ENCODE results near the gene KARS1. TPM values are rescaled to one million over a fixed set of nuclear protein-coding genes. Genes with fewer than 3 reads are reported as not detected.
A peak's percentile ranks its signal among the peaks of the same experiment; 100 is the strongest.

KARS1 gene
- total and polyA plus RNA-seq, 2 donors (not counting 1 experiment from before 2014, with no cell fraction given): 126 to 148 TPM

GRCh38 chr16:75647112-75647491 lies 363 bp downstream of the KARS1 start:
- DNase-seq (ENCODE audit: low read depth in 2 of 2): no peak
- H3K9ac ChIP-seq (ENCODE audit: insufficient read depth, low read length): peak overlapping the region; percentile 94
- peak overlapping the region; percentile 85 for H2AFZ ChIP-seq (ENCODE audit: low read length)
- H4K20me1 ChIP-seq (ENCODE audit: control insufficient read depth, extremely low read depth, insufficient read depth, low read length): no peaks in the 10 kb centered on the region
- H3K36me3 ChIP-seq (ENCODE audit: control insufficient read depth, insufficient read depth, low read length): peaks cover 4% of the 10 kb centered on the region
- peaks cover 94% of the 10 kb centered on the region for H3K79me2 ChIP-seq (ENCODE audit: control insufficient read depth, insufficient read depth, low read length)
- no peaks in the 10 kb centered on the region for H3K9me3 ChIP-seq (ENCODE audit: control insufficient read depth, insufficient read depth, low read depth, low read length)
- TF ChIP-seq CTCF (conservative IDR thresholded peaks at IDR 0.05 in 1 of 2, IDR thresholded peaks at IDR 0.05 in 1 of 2; ENCODE audit: low read depth in 1 of 2, low read length in 2 of 2) (no peak), EZH2 (IDR thresholded peaks at IDR 0.05; ENCODE audit: low read length, missing control alignments) (no peak)
- no peaks in the 10 kb centered on the region for H3K27me3 ChIP-seq (ENCODE audit: control insufficient read depth, insufficient read depth, low read length)
- H3K4me3 ChIP-seq (replicated peaks in 1 of 4; ENCODE audit: control extremely low read depth in 1 of 4, insufficient read depth in 1 of 4, low read depth in 3 of 4, low read length in 4 of 4): peak overlapping the region; percentile 89 to 97 (median 93)
- peak overlapping the region; percentile 92 for H3K27ac ChIP-seq (ENCODE audit: insufficient read depth, low read length)
- no peaks in the 10 kb centered on the region for H3K4me1 ChIP-seq (ENCODE audit: control insufficient read depth, extremely low read depth, insufficient read depth, low read length)
- H3K4me2 ChIP-seq (ENCODE audit: extremely low read depth, insufficient read depth, low read length): peak overlapping the region; percentile 86

GRCh38 chr16:75644240-75645012 lies 3.0 kb downstream of the KARS1 start:
- no peaks in the 10 kb centered on the region for H3K4me1 ChIP-seq (ENCODE audit: control insufficient read depth, extremely low read depth, insufficient read depth, low read length)
- H3K36me3 ChIP-seq (ENCODE audit: control insufficient read depth, insufficient read depth, low read length): peaks cover 8% of the 10 kb centered on the region
- TF ChIP-seq EZH2 (IDR thresholded peaks at IDR 0.05; ENCODE audit: low read length, missing control alignments) (no peak), CTCF (conservative IDR thresholded peaks at IDR 0.05 in 1 of 2, IDR thresholded peaks at IDR 0.05 in 1 of 2; ENCODE audit: low read depth in 1 of 2, low read length in 2 of 2) (no peak)
- no peak overlapping the region for H3K27ac ChIP-seq (ENCODE audit: insufficient read depth, low read length)
- DNase-seq (ENCODE audit: low read depth in 2 of 2): no peak
- H3K9me3 ChIP-seq (ENCODE audit: control insufficient read depth, insufficient read depth, low read depth, low read length): no peaks in the 10 kb centered on the region
- no peak overlapping the region for H2AFZ ChIP-seq (ENCODE audit: low read length)
- no peak overlapping the region for H3K9ac ChIP-seq (ENCODE audit: insufficient read depth, low read length)
- no peaks in the 10 kb centered on the region for H3K27me3 ChIP-seq (ENCODE audit: control insufficient read depth, insufficient read depth, low read length)
- peaks cover 67% of the 10 kb centered on the region for H3K79me2 ChIP-seq (ENCODE audit: control insufficient read depth, insufficient read depth, low read length)
- no peaks in the 10 kb centered on the region for H4K20me1 ChIP-seq (ENCODE audit: control insufficient read depth, extremely low read depth, insufficient read depth, low read length)
- no peak overlapping the region for H3K4me3 ChIP-seq (replicated peaks in 1 of 4; ENCODE audit: control extremely low read depth in 1 of 4, insufficient read depth in 1 of 4, low read depth in 3 of 4, low read length in 4 of 4)
- H3K4me2 ChIP-seq (ENCODE audit: extremely low read depth, insufficient read depth, low read length): no peak overlapping the region

- peaks cover 32% of the 10 kb centered on the region for H3K79me2 ChIP-seq (ENCODE audit: control insufficient read depth, insufficient read depth, low read length)
- no peak overlapping the region for H3K27ac ChIP-seq (ENCODE audit: insufficient read depth, low read length)
- no peak overlapping the region for H3K4me2 ChIP-seq (ENCODE audit: extremely low read depth, insufficient read depth, low read length)
- peaks cover 8% of the 10 kb centered on the region for H3K36me3 ChIP-seq (ENCODE audit: control insufficient read depth, insufficient read depth, low read length)
- H2AFZ ChIP-seq (ENCODE audit: low read length): no peak overlapping the region
- no peaks in the 10 kb centered on the region for H4K20me1 ChIP-seq (ENCODE audit: control insufficient read depth, extremely low read depth, insufficient read depth, low read length)
- DNase-seq (ENCODE audit: low read depth in 2 of 2): peak in 1 of 2 donors; percentile 43
- TF ChIP-seq EZH2 (IDR thresholded peaks at IDR 0.05; ENCODE audit: low read length, missing control alignments): no peak
- no peak for TF ChIP-seq CTCF (conservative IDR thresholded peaks at IDR 0.05 in 1 of 2, IDR thresholded peaks at IDR 0.05 in 1 of 2; ENCODE audit: low read depth in 1 of 2, low read length in 2 of 2)
- H3K9ac ChIP-seq (ENCODE audit: insufficient read depth, low read length): no peak overlapping the region
- no peaks in the 10 kb centered on the region for H3K27me3 ChIP-seq (ENCODE audit: control insufficient read depth, insufficient read depth, low read length)
- no peaks in the 10 kb centered on the region for H3K4me1 ChIP-seq (ENCODE audit: control insufficient read depth, extremely low read depth, insufficient read depth, low read length)
- no peak overlapping the region for H3K4me3 ChIP-seq (replicated peaks in 1 of 4; ENCODE audit: control extremely low read depth in 1 of 4, insufficient read depth in 1 of 4, low read depth in 3 of 4, low read length in 4 of 4)
- no peaks in the 10 kb centered on the region for H3K9me3 ChIP-seq (ENCODE audit: control insufficient read depth, insufficient read depth, low read depth, low read length)
These were observed 6.9 kb downstream of the KARS1 start for GRCh38 chr16:75640598-75640997.
